Effector CD4-positive, alpha-beta T cell (primary cell): ENCODE results near the gene RBM28.
A peak's percentile ranks its signal among the peaks of the same experiment; 100 is the strongest.

Source experiments
- DNase-seq: peaks from one replicate; pipeline ENCODE4 v3.0.0-alpha.2; 2020

Gene RBM28

GRCh38 chr7:128370491-128370890 is 26.8 kb upstream of the RBM28 start:
- no peak for DNase-seq

- no peak for DNase-seq
Measured at GRCh38 chr7:128366986-128367385, 23.3 kb upstream of the RBM28 start.

- no peak for DNase-seq
Measured at GRCh38 chr7:128366300-128366699, 22.6 kb upstream of the RBM28 start.

GRCh38 chr7:128365432-128365831 is 21.7 kb upstream of the RBM28 start:
- no peak for DNase-seq

- DNase-seq = no peak
Measured at GRCh38 chr7:128364166-128364870, 20.6 kb upstream of the RBM28 start.

GRCh38 chr7:128363261-128363721 is 19.6 kb upstream of the RBM28 start:
- DNase-seq = no peak

- no peak for DNase-seq
Measured at GRCh38 chr7:128362670-128363069, 19.0 kb upstream of the RBM28 start.

- DNase-seq = peak; percentile 27
Measured at GRCh38 chr7:128361411-128362379, 18.0 kb upstream of the RBM28 start, which contains the start of gene PRRT4. TSS of gene PRRT4 (minus strand) at chr7:128361690.

- no peak for DNase-seq
Measured at GRCh38 chr7:128360359-128360678, 16.6 kb upstream of the RBM28 start.

GRCh38 chr7:128359939-128360338 is 16.2 kb upstream of the RBM28 start:
- DNase-seq = no peak

- DNase-seq = no peak
Measured at GRCh38 chr7:128359336-128359735, 15.6 kb upstream of the RBM28 start.

GRCh38 chr7:128358233-128358632 is 14.5 kb upstream of the RBM28 start:
- no peak for DNase-seq

- no peak for DNase-seq
Measured at GRCh38 chr7:128357217-128357613, 13.5 kb upstream of the RBM28 start.

GRCh38 chr7:128356546-128357216 is 13.0 kb upstream of the RBM28 start:
- no peak for DNase-seq

GRCh38 chr7:128353610-128354009 is 9.9 kb upstream of the RBM28 start:
- no peak for DNase-seq

GRCh38 chr7:128353189-128353588 is 9.5 kb upstream of the RBM28 start:
- no peak for DNase-seq

GRCh38 chr7:128352636-128353035 is 8.9 kb upstream of the RBM28 start:
- no peak for DNase-seq

GRCh38 chr7:128352153-128352537 is 8.4 kb upstream of the RBM28 start:
- no peak for DNase-seq

GRCh38 chr7:128351296-128352152 is 7.8 kb upstream of the RBM28 start:
- no peak for DNase-seq

GRCh38 chr7:128350708-128351295 is 7.1 kb upstream of the RBM28 start:
- no peak for DNase-seq

GRCh38 chr7:128349466-128349825 is 5.7 kb upstream of the RBM28 start:
- DNase-seq = no peak

GRCh38 chr7:128347647-128348097 is 4.0 kb upstream of the RBM28 start:
- DNase-seq = no peak
